ENCODE data around the gene NEU1. TPM values are rescaled to one million over a fixed set of nuclear protein-coding genes. Genes with fewer than 3 reads are reported as not detected.
"Not testable (repeated sequence)": the region's sequence is repeated elsewhere in the genome, so short reads cannot be mapped to it uniquely, and the experiment has no call there.

Gene NEU1
- total RNA-seq, 1 donor from 2014 or later, result 21.6 TPM

DNA sequence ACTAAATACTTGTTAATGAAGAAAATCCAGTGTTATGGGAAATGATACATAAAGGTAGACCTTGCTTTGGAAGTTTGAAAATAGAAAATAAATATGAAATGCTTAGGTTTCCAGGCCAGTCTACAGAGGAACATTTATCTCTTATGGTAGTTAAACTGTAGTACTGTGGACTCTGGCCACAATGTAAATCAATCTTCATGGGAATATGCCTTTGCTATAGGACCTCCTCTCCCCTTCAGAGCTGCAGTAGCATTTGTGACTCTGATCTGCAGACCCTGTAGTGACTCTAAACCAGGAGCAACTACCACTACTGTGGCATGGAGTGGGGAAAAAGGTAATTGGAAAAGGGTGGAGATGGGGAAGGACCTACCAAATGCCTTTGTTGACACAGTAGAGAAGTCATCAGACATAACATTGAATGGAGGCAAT lies 42.7 kb downstream of the NEU1 start:
- Histone ChIP-seq H3K9me3 (no peaks in the 10 kb centered on the region), H3K4me3 (peak overlapping the region in 1 of 2 donors; percentile 59), H3K36me3 (no peaks in the 10 kb centered on the region), H3K4me1 (peaks cover 10 to 35% of the 10 kb centered on the region in 2 donors), H3K27me3 (no peaks in the 10 kb centered on the region), H3K27ac (peak overlapping the region; percentile 58 to 99)
- no peak for DNase-seq (ENCODE audit: low spot score in 2 of 2)
- TF ChIP-seq, protein P1, sequence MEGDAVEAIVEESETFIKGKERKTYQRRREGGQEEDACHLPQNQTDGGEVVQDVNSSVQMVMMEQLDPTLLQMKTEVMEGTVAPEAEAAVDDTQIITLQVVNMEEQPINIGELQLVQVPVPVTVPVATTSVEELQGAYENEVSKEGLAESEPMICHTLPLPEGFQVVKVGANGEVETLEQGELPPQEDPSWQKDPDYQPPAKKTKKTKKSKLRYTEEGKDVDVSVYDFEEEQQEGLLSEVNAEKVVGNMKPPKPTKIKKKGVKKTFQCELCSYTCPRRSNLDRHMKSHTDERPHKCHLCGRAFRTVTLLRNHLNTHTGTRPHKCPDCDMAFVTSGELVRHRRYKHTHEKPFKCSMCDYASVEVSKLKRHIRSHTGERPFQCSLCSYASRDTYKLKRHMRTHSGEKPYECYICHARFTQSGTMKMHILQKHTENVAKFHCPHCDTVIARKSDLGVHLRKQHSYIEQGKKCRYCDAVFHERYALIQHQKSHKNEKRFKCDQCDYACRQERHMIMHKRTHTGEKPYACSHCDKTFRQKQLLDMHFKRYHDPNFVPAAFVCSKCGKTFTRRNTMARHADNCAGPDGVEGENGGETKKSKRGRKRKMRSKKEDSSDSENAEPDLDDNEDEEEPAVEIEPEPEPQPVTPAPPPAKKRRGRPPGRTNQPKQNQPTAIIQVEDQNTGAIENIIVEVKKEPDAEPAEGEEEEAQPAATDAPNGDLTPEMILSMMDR (IDR thresholded peaks at IDR 0.05), result no peak
- intact Hi-C loops (cut with DNase I), result loop anchor here (10.0 kb wide), 1 partner anchor 1155 kb away; no protein-coding TSS in a partner anchor

DNA sequence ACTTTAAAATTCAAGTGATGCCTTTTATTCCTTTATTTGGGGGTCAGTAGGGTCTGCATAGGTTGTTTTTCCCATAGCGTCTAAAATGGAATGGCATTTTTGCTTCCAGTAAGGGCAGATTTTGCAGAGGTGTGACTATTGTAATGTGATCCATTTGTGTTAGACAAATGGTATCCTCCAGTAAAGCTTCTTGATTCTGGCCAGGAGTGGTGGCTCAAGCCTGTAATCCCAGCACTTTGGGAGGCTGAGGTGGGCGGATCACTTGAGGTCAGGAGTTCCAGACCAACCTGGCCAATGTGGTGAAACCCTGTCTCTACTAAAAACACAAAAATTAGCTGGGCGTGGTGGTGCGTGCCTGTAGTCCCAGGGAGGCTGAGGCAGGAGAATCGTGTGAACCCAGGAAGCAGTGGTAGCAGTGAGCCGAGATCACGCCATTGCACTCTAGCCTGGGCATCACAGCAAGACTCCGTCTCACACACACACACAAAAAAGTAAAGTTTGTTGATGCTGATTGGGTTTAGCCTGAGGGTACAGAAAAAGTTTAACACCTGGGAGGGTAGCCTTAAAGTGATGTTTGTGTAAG lies 44.6 kb downstream of the NEU1 start:
- H3K36me3 ChIP-seq; DNase-seq (ENCODE audit: low spot score in 2 of 2); H3K9me3 ChIP-seq; H3K27me3 ChIP-seq: not testable (repeated sequence)
- intact Hi-C loops (cut with DNase I), result loop anchor here (10.0 kb wide), 1 partner anchor 1157 kb away; no protein-coding TSS in a partner anchor
- Histone ChIP-seq H3K4me3 (peak overlapping the region; percentile 59 to 63), H3K4me1 (peaks cover 12 to 37% of the 10 kb centered on the region in 2 donors), H3K27ac (peak overlapping the region; percentile 58 to 99)

DNA sequence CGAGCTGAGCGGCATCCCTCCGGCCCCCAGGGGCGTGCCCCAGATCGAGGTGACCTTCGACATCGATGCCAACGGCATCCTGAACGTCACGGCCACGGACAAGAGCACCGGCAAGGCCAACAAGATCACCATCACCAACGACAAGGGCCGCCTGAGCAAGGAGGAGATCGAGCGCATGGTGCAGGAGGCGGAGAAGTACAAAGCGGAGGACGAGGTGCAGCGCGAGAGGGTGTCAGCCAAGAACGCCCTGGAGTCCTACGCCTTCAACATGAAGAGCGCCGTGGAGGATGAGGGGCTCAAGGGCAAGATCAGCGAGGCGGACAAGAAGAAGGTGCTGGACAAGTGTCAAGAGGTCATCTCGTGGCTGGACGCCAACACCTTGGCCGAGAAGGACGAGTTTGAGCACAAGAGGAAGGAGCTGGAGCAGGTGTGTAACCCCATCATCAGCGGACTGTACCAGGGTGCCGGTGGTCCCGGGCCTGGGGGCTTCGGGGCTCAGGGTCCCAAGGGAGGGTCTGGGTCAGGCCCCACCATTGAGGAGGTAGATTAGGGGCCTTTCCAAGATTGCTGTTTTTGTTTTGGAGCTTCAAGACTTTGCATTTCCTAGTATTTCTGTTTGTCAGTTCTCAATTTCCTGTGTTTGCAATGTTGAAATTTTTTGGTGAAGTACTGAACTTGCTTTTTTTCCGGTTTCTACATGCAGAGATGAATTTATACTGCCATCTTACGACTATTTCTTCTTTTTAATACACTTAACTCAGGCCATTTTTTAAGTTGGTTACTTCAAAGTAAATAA lies 45.3 kb downstream of the NEU1 start:
- DNase-seq (ENCODE audit: low spot score in 2 of 2); H3K27me3 ChIP-seq; H3K9me3 ChIP-seq; H3K36me3 ChIP-seq: not testable (repeated sequence)
- TF ChIP-seq, protein P1 (IDR thresholded peaks at IDR 0.05), result peak in 1 of 3 experiments; percentile 26
- Histone ChIP-seq H3K4me3 (peak overlapping the region; percentile 59 to 63), H3K27ac (peak overlapping the region; percentile 58 to 99), H3K4me1 (peaks cover 10 to 33% of the 10 kb centered on the region in 2 donors)
- intact Hi-C loops (cut with DNase I), result loop anchor here (10.0 kb wide), 1 partner anchor 1157 kb away; no protein-coding TSS in a partner anchor

DNA sequence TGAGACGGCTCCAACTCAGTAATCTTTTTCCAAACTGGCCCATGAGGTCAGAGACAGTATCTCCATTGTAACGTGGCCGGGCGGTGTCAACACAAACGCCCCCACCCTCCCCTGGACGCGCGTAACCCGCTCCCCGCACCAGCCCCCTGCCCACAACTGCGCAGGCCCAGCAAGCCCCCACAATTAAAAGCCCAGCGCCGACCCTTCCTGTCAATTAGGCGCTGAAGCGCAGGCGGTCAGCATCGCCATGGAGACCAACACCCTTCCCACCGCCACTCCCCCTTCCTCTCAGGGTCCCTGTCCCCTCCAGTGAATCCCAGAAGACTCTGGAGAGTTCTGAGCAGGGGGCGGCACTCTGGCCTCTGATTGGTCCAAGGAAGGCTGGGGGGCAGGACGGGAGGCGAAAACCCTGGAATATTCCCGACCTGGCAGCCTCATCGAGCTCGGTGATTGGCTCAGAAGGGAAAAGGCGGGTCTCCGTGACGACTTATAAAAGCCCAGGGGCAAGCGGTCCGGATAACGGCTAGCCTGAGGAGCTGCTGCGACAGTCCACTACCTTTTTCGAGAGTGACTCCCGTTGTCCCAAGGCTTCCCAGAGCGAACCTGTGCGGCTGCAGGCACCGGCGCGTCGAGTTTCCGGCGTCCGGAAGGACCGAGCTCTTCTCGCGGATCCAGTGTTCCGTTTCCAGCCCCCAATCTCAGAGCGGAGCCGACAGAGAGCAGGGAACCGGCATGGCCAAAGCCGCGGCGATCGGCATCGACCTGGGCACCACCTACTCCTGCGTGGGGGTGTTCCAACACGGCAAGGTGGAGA lies 47.4 kb downstream of the NEU1 start, which contains the start of the genes HSPA1A and HSPA1L:
HSPA1A (plus strand) TSS at position 519 of the 814 bp plus-strand sequence; CDS start at position 733, 214 bp downstream.
HSPA1L (minus strand) TSS at position 259 of the 814 bp plus-strand sequence. CDS start 3,311 bp downstream, outside the sequence.
- DNase-seq (ENCODE audit: low spot score in 2 of 2), result peak; percentile 90 to 98
- TF ChIP-seq, protein P1 (IDR thresholded peaks at IDR 0.05), result no peak
- H3K4me1 ChIP-seq, result peaks cover 7 to 24% of the 10 kb centered on the region in 2 donors
- no peaks in the 10 kb centered on the region for H3K36me3 ChIP-seq
- peak within 1 kb of the TSS; percentile 96 for H3K27ac ChIP-seq
- H3K4me3 ChIP-seq, result peak within 1 kb of the TSS; percentile 50 to 72
- H3K27me3 ChIP-seq, result no peaks in the 10 kb centered on the region
- intact Hi-C loops (cut with DNase I), result loop anchor here (2.0 to 10.0 kb wide), 2 partner anchors 20 to 1160 kb away; partner anchors contain the start of gene VARS1
- H3K9me3 ChIP-seq, result no peaks in the 10 kb centered on the region

DNA sequence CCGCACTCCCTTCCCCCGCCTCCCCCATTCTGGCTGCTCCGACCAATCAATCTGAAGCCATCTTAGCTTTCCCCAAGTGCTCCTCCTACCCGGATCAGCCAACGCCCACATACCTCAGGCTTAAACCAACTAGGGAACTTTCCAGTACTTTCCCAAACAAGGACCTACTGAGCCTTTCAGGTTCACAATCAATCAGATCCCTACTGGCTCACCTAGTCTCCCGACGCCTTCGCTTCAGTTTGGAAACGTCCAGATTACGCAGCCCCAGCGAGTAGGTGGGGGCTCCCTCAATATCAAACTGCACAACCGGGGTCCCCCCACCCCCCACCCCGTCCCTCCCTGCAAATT lies 48.0 kb downstream of the NEU1 start:
- intact Hi-C loops (cut with DNase I), result loop anchor here (2.0 to 10.0 kb wide), 2 partner anchors 20 to 1160 kb away; partner anchors contain the start of gene VARS1
- Histone ChIP-seq H3K36me3 (no peaks in the 10 kb centered on the region), H3K4me1 (peaks cover 7 to 18% of the 10 kb centered on the region in 2 donors), H3K27me3 (no peaks in the 10 kb centered on the region), H3K4me3 (peak overlapping the region; percentile 50 to 72), H3K9me3 (no peaks in the 10 kb centered on the region), H3K27ac (peak overlapping the region; percentile 96)
- TF ChIP-seq, protein P1 (IDR thresholded peaks at IDR 0.05), result no peak
- peak; percentile 90 to 97 for DNase-seq (ENCODE audit: low spot score in 2 of 2)

Data from ascending aorta (tissue), 2 donors.